ENCODE measurements around the gene TRIM44. TPM values are rescaled to one million over a fixed set of nuclear protein-coding genes. Genes with fewer than 3 reads are reported as not detected.
"Not testable (repeated sequence)": the region's sequence is repeated elsewhere in the genome, so short reads cannot be mapped to it uniquely, and the experiment has no call there.

TRIM44 gene
- total RNA-seq, 4 donors from 2014 or later, result 6.8 to 32.0 (median 13.5) TPM

DNA sequence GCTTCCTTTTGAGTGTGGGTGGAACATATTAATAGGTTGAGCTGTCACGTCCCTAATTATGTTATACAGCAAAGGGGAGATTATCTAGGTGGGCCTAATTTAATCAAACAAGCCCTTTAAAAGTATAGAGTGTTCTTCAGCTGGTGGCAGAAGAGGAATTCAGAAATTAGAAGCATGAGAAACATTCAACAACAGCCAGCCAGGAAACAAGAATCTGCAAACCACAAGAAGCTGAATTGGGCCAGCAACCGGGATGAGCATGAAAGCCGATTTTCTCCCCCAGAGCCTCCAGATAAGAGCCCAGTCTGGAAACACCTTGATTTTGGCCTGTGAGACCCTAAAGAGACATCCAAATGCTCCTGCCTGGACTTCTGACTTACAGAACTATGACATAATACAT, 175.5 kb downstream of the TRIM44 start:
- Histone ChIP-seq H3K4me3 (no peak overlapping the region), H3K9me3 (no peaks in the 10 kb centered on the region), H3K27ac (no peak overlapping the region), H3K27me3 (no peaks in the 10 kb centered on the region), H3K36me3 (no peaks in the 10 kb centered on the region), H3K4me1 (no peaks in the 10 kb centered on the region)
- DNase-seq, result no peak
- TF ChIP-seq CTCF (IDR thresholded peaks at IDR 0.05) (no peak), POLR2A (IDR thresholded peaks at IDR 0.05) (no peak)
- intact Hi-C loops (cut with DNase I), result no loop called here
- 85% methylated on average over 3 of the region's 3 CpGs for whole genome bisulfite sequencing, 2 donors

- H3K27ac ChIP-seq; H3K27me3 ChIP-seq; DNase-seq; intact Hi-C loops (cut with DNase I); H3K36me3 ChIP-seq; H3K4me3 ChIP-seq; H3K4me1 ChIP-seq; H3K9me3 ChIP-seq: not testable (repeated sequence)
- 85 to 88% methylated on average over 8 to 10 of the region's 10 CpGs for WGBS, 2 donors
Measured at GRCh38 chr11:35838697-35839367, 176.3 kb downstream of the TRIM44 start.

- intact Hi-C loops (cut with DNase I), result no loop called here
- H3K9me3 ChIP-seq, result no peaks in the 10 kb centered on the region
- TF ChIP-seq CTCF (IDR thresholded peaks at IDR 0.05) (no peak), POLR2A (IDR thresholded peaks at IDR 0.05) (no peak)
- no peaks in the 10 kb centered on the region for H3K27me3 ChIP-seq
- no peaks in the 10 kb centered on the region for H3K4me1 ChIP-seq
- 83 to 85% methylated on average over 4 of the region's 4 CpGs for WGBS, 2 donors
- DNase-seq, result no peak
- H3K36me3 ChIP-seq, result no peaks in the 10 kb centered on the region
- H3K27ac ChIP-seq, result no peak overlapping the region
- no peak overlapping the region for H3K4me3 ChIP-seq
Measured at GRCh38 chr11:35839368-35840161, 177.0 kb downstream of the TRIM44 start.

DNA sequence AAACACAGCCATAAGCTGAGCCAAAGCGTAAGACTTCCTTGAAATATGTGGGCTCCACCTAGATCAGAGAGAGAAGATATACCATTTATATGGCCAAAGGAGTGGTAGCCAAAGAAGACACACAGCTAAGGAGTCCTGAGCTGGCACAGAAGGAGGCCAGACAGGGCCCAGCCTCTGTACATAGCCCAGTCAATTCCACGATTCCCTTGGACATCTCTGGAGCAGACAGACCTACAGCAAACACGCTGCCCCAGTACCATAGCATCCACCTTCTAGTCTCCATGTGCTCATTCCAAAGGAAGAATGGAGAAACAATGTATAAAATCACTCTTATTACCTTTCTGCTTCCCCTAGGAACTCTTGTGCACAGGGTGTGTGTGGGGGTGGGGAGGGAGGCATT, 179.2 kb downstream of the TRIM44 start:
- no peak overlapping the region for H3K4me3 ChIP-seq
- 78 to 83% methylated on average over 3 of the region's 3 CpGs for WGBS, 2 donors
- no peak for DNase-seq
- intact Hi-C loops (cut with DNase I), result no loop called here
- no peak overlapping the region for H3K27ac ChIP-seq
- no peaks in the 10 kb centered on the region for H3K4me1 ChIP-seq
- TF ChIP-seq CTCF (IDR thresholded peaks at IDR 0.05) (no peak), POLR2A (IDR thresholded peaks at IDR 0.05) (no peak)
- no peaks in the 10 kb centered on the region for H3K36me3 ChIP-seq
- peaks cover 0 to 4% (median 0%) of the 10 kb centered on the region in 4 donors for H3K27me3 ChIP-seq
- H3K9me3 ChIP-seq, result no peaks in the 10 kb centered on the region

DNA sequence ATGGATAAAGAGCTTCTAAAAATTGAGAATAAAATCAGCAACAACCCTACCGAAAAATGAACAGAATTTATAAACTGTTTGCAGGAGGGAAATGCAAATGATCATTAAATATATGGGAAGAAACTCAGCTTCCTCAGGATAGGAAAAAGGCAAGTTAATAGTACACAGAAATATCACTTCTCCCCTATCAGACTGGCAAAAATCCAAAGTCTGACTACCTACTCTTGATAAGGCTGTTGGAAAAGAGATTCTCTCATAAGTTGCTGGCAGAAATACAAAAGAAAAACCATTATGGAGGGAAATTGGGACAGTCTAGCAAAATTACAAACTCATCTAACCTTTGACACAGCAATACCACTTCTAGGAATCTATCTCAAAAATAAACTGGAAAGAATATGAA, 180.4 kb downstream of the TRIM44 start:
- DNase-seq, result no peak
- Histone ChIP-seq H3K9me3 (no peaks in the 10 kb centered on the region), H3K36me3 (no peaks in the 10 kb centered on the region), H3K4me3 (no peak overlapping the region), H3K27ac (no peak overlapping the region), H3K27me3 (peaks cover 0 to 15% (median 0%) of the 10 kb centered on the region in 4 donors), H3K4me1 (no peaks in the 10 kb centered on the region)
- intact Hi-C loops (cut with DNase I), result no loop called here
- TF ChIP-seq CTCF (IDR thresholded peaks at IDR 0.05) (no peak), POLR2A (IDR thresholded peaks at IDR 0.05) (no peak)
- WGBS, 2 donors, result no CpG with 5 or more reads among the region's 1 CpG

All from esophagus squamous epithelium (tissue), 5 donors.